Measurements from ENCODE around the gene RTP2. TPM values are rescaled to one million over a fixed set of nuclear protein-coding genes. Genes with fewer than 3 reads are reported as not detected.

Gene RTP2
- total RNA-seq, 2 donors from 2014 or later, result not detected

DNA sequence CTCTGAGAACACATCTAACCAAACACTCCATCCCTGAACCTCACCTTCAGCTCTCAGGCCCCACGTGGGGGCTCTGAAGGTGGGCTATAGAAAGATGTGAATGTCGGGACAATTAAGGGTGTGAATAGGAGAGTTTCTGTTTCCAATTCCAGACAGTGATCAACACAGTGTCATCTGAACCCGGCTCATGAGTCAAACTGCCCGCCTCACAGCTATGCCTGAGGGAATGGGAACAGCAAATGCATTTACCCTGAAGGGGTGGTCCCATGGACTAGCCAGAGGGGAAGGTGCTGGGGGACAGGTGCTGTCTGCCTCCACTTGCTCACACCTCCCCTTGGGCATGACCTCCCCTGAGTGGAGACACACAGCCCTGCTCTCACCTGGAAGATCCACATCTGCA lies 6.3 kb downstream of the RTP2 start:
- intact Hi-C loops (cut with DNase I), result no loop called here
- Histone ChIP-seq H3K4me1 (replicated peaks) (no peaks in the 10 kb centered on the region), H3K36me3 (no peaks in the 10 kb centered on the region), H3K4me3 (no peak overlapping the region), H3K27me3 (replicated peaks; ENCODE audit: insufficient read depth) (peaks cover 4% of the 10 kb centered on the region), H3K9me3 (no peaks in the 10 kb centered on the region), H3K27ac (no peak overlapping the region)
- DNase-seq (ENCODE audit: low spot score), result no peak
- 56% methylated on average over 4 of the region's 4 CpGs for WGBS
- TF ChIP-seq POLR2A (IDR thresholded peaks at IDR 0.05) (no peak), POLR2AphosphoS5 (IDR thresholded peaks at IDR 0.05) (no peak)
- TF ChIP-seq, protein P1, sequence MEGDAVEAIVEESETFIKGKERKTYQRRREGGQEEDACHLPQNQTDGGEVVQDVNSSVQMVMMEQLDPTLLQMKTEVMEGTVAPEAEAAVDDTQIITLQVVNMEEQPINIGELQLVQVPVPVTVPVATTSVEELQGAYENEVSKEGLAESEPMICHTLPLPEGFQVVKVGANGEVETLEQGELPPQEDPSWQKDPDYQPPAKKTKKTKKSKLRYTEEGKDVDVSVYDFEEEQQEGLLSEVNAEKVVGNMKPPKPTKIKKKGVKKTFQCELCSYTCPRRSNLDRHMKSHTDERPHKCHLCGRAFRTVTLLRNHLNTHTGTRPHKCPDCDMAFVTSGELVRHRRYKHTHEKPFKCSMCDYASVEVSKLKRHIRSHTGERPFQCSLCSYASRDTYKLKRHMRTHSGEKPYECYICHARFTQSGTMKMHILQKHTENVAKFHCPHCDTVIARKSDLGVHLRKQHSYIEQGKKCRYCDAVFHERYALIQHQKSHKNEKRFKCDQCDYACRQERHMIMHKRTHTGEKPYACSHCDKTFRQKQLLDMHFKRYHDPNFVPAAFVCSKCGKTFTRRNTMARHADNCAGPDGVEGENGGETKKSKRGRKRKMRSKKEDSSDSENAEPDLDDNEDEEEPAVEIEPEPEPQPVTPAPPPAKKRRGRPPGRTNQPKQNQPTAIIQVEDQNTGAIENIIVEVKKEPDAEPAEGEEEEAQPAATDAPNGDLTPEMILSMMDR (IDR thresholded peaks at IDR 0.05), result no peak

DNA sequence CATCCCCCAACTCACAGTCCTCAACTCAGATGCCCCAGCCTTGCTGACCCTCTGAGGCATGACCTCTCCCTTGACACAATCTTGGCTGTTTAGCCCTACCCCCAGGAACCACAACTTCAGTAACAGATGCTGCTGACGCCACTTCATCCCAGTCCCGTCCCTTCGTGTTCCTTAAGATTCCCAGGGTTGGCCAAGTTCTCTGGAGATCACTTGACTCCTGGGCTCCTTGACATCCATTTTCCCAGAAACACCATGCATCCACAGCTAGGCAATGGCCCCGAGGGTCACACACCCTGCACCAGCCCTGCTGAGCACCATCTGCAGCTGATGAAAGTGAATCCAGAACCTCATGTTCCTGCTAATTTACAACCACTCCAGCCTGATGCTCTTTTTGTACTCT lies 6.9 kb downstream of the RTP2 start:
- 81% methylated on average over 4 of the region's 4 CpGs for WGBS
- Histone ChIP-seq H3K27ac (no peak overlapping the region), H3K9me3 (no peaks in the 10 kb centered on the region), H3K4me3 (no peak overlapping the region), H3K36me3 (no peaks in the 10 kb centered on the region), H3K4me1 (replicated peaks) (no peaks in the 10 kb centered on the region), H3K27me3 (replicated peaks; ENCODE audit: insufficient read depth) (peaks cover 4% of the 10 kb centered on the region)
- TF ChIP-seq POLR2AphosphoS5 (IDR thresholded peaks at IDR 0.05) (no peak), POLR2A (IDR thresholded peaks at IDR 0.05) (no peak)
- TF ChIP-seq, protein P1 (IDR thresholded peaks at IDR 0.05), result no peak
- intact Hi-C loops (cut with DNase I), result no loop called here
- no peak for DNase-seq (ENCODE audit: low spot score)

DNA sequence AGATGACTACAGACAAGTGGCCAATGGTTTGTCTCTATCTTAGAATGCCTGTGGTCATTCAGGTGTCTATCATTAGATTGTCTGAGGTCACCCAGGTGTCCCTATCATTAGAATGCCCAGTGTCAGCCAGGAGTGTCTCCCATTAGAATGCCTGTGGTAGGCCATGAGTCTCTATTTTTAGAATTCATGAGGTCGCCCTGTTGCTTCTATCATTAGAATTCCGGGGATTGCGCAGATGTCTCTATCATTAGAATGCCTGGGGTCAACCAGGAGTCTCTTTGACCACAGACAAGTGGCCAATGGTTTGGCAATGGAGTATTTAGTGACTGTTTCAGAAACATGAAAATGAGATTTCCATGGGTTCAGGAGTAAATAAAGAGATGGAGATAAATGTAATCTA lies 7.6 kb downstream of the RTP2 start:
- H3K27me3 ChIP-seq (replicated peaks; ENCODE audit: insufficient read depth), result peaks cover 1% of the 10 kb centered on the region
- H3K4me3 ChIP-seq, result no peak overlapping the region
- H3K4me1 ChIP-seq (replicated peaks), result no peaks in the 10 kb centered on the region
- intact Hi-C loops (cut with DNase I), result no loop called here
- no peaks in the 10 kb centered on the region for H3K9me3 ChIP-seq
- H3K36me3 ChIP-seq, result no peaks in the 10 kb centered on the region
- 71% methylated on average over 3 of the region's 3 CpGs for WGBS
- no peak for DNase-seq (ENCODE audit: low spot score)
- no peak overlapping the region for H3K27ac ChIP-seq
- TF ChIP-seq, protein P1 (IDR thresholded peaks at IDR 0.05), result no peak
- no peak for TF ChIP-seq POLR2AphosphoS5 (IDR thresholded peaks at IDR 0.05)
- no peak for TF ChIP-seq POLR2A (IDR thresholded peaks at IDR 0.05)

DNA sequence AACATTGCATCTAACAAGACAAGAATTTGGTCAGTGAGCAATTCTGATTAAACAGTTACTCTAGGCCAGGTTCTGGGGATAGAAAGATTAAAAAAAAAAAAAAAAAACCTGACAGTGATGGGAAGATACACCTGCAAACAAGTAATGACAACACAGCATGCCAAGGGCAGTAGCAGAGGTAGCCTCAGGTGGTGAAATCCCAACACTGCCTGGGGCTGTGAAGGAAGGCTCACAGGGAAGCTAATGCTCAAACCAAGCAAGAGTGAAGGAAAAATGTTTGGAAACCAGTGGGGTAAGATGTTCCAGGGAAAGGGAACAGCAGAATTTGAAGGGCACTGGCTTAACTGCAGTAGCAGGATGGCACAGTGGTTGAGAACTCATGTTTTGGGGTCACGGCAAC lies 8.9 kb downstream of the RTP2 start:
- H3K4me1 ChIP-seq (replicated peaks), result no peaks in the 10 kb centered on the region
- no peaks in the 10 kb centered on the region for H3K27me3 ChIP-seq (replicated peaks; ENCODE audit: insufficient read depth)
- no peak overlapping the region for H3K4me3 ChIP-seq
- 100% methylated on average over 1 of the region's 1 CpG for WGBS
- DNase-seq (ENCODE audit: low spot score), result no peak
- no peak overlapping the region for H3K27ac ChIP-seq
- H3K9me3 ChIP-seq, result no peaks in the 10 kb centered on the region
- intact Hi-C loops (cut with DNase I), result no loop called here
- TF ChIP-seq POLR2A (IDR thresholded peaks at IDR 0.05), result no peak
- TF ChIP-seq, protein P1 (IDR thresholded peaks at IDR 0.05), result no peak
- no peak for TF ChIP-seq POLR2AphosphoS5 (IDR thresholded peaks at IDR 0.05)
- no peaks in the 10 kb centered on the region for H3K36me3 ChIP-seq

DNA sequence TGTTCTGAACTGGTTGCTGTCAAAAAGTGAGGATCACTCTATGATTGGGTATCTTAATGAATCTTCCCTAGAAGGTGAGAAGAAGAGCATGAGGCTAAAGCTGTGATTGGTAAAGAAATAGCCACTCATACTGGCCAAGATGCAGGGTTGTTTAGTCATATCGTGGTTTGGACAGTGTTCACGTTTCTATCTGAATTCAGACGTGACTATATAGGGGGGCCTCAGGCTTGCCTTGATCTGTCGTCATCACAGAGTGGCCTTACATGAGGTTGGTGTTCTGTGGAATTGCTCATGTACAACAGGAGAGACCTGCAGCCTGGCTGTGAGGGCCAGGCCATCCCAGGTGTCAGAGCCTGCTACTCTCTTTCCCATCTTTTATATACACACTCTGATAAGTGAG lies 12.4 kb downstream of the RTP2 start:
- no peak overlapping the region for H3K4me3 ChIP-seq
- no peak overlapping the region for H3K27ac ChIP-seq
- H3K9me3 ChIP-seq, result no peaks in the 10 kb centered on the region
- H3K36me3 ChIP-seq, result no peaks in the 10 kb centered on the region
- H3K27me3 ChIP-seq (replicated peaks; ENCODE audit: insufficient read depth), result no peaks in the 10 kb centered on the region
- DNase-seq (ENCODE audit: low spot score), result no peak
- TF ChIP-seq POLR2A (IDR thresholded peaks at IDR 0.05) (no peak), POLR2AphosphoS5 (IDR thresholded peaks at IDR 0.05) (no peak)
- TF ChIP-seq, protein P1 (IDR thresholded peaks at IDR 0.05), result no peak
- no peaks in the 10 kb centered on the region for H3K4me1 ChIP-seq (replicated peaks)
- WGBS, result 54% methylated on average over 4 of the region's 4 CpGs
- intact Hi-C loops (cut with DNase I), result loop anchor here (10.0 kb wide), 1 partner anchor 575 kb away; no protein-coding TSS in a partner anchor

All from prostate gland (tissue), 2 donors.